Prostate gland (tissue), 2 donors: ENCODE data around the gene ALPK3.

ENCODE experiments used
- CTCF ChIP-seq, 4 experiments: fragments of 200-600 bp in 2 of 4; fragments of 450-650 bp in 2 of 4; sonication (generic) in 2 of 4; IDR thresholded peaks; 1 replicate in 3 of 4; 2 replicates in 1 of 4; pipeline ENCODE4 v1.5.1; 2016 to 2019; ENCODE audit warnings: antibody characterized with exemption in 4 of 4, mild to moderate bottlenecking in 2 of 4, moderate library complexity in 2 of 4
- POLR2A ChIP-seq: fragments of 450-650 bp; IDR thresholded peaks from one replicate; pipeline ENCODE4 v1.6.1; 2016; ENCODE audit warnings: antibody characterized with exemption, mild to moderate bottlenecking

- no peak for TF ChIP-seq POLR2A
- TF ChIP-seq CTCF (IDR thresholded peaks at IDR 0.05) = no peak
Observed at GRCh38 chr15:84819791-84820190, 2.6 kb downstream of the ALPK3 start.
